Loucy (cell line): Measurements from ENCODE around the gene MAP6.

Source experiments
- H2AFZ ChIP-seq: fragments of 200-600 bp; sonication (generic); 2 replicates; pipeline ENCODE4 v1.6.0; 2016; ENCODE audit warnings: antibody characterized with exemption, mild to moderate bottlenecking, low read length, moderate library complexity
- H3F3A ChIP-seq: fragments of 200-600 bp; 2 replicates; pipeline ENCODE4 v1.6.0; 2016; ENCODE audit warnings: antibody characterized with exemption, low read depth, mild to moderate bottlenecking
- H3K27me3 ChIP-seq: fragments of 200-600 bp; sonication (generic); 2 replicates; pipeline ENCODE4 v1.6.1; 2014; ENCODE audit warnings: low read length, mild to moderate bottlenecking; ENCODE audit not compliant: insufficient read depth, poor library complexity, severe bottlenecking
- H3K36me3 ChIP-seq: fragments of 200-600 bp; sonication (generic); 2 replicates; pipeline ENCODE4 v1.6.1; 2016; ENCODE audit warnings: low read length; ENCODE audit not compliant: insufficient read depth
- H3K4me1 ChIP-seq: fragments of 200-600 bp; sonication (generic); 2 replicates; pipeline ENCODE4 v1.5.1; 2014; ENCODE audit warnings: low read length, mild to moderate bottlenecking; ENCODE audit not compliant: insufficient read depth, poor library complexity, severe bottlenecking
- H3K4me2 ChIP-seq: fragments of 200-600 bp; sonication (generic); 2 replicates; pipeline ENCODE4 v1.6.0; 2014; ENCODE audit warnings: antibody characterized with exemption, low read length, low read depth, mild to moderate bottlenecking; ENCODE audit not compliant: poor library complexity, severe bottlenecking
- H3K4me3 ChIP-seq: fragments of 200-600 bp; sonication (generic); 2 replicates; pipeline ENCODE4 v1.5.1; 2014; ENCODE audit warnings: low read length, mild to moderate bottlenecking, mixed read lengths; ENCODE audit not compliant: poor library complexity, severe bottlenecking
- H3K79me2 ChIP-seq: fragments of 200-600 bp; sonication (generic); 2 replicates; pipeline ENCODE4 v1.6.1; 2014; ENCODE audit warnings: low read length; ENCODE audit not compliant: insufficient read depth
- H3K9ac ChIP-seq: fragments of 200-600 bp; sonication (generic); 2 replicates; pipeline ENCODE4 v1.6.0; 2014; ENCODE audit warnings: mild to moderate bottlenecking, low read depth, low read length, moderate library complexity; ENCODE audit not compliant: poor library complexity, severe bottlenecking
- H3K9me2 ChIP-seq: fragments of 200-600 bp; sonication (generic); replicated peaks from 2 replicates; pipeline ENCODE4 v1.6.1; 2016; ENCODE audit warnings: low read depth, low read length, mixed read lengths
- H3K9me3 ChIP-seq: fragments of 200-600 bp; sonication (generic); 2 replicates; pipeline ENCODE4 v1.6.1; 2014; ENCODE audit warnings: mild to moderate bottlenecking, antibody characterized with exemption, low read length, low read depth; ENCODE audit not compliant: insufficient read depth
- H4K20me1 ChIP-seq: fragments of 200-600 bp; sonication (generic); 2 replicates; pipeline ENCODE4 v1.6.0; 2014; ENCODE audit warnings: antibody characterized with exemption, low read length, mild to moderate bottlenecking; ENCODE audit not compliant: insufficient read depth, poor library complexity, severe bottlenecking
- CTCF ChIP-seq: fragments of 200-600 bp; sonication (generic); conservative IDR thresholded peaks from 2 replicates; pipeline ENCODE4 v1.5.1; 2014; ENCODE audit warnings: mild to moderate bottlenecking, antibody characterized with exemption, low read length
- EZH2phosphoT487 ChIP-seq: fragments of 200-600 bp; IDR thresholded peaks from 2 replicates; pipeline ENCODE4 v1.6.1; 2018; ENCODE audit warnings: antibody characterized with exemption, mild to moderate bottlenecking, moderate library complexity, borderline replicate concordance

Gene MAP6

GRCh38 chr11:75650167-75650723 is 18.6 kb downstream of the MAP6 start:
- Histone ChIP-seq H3K4me3 (no peak overlapping the region), H3K9me2 (no peaks in the 10 kb centered on the region), H3K27me3 (no peaks in the 10 kb centered on the region), H3K4me2 (no peak overlapping the region), H3K4me1 (peaks cover 5% of the 10 kb centered on the region), H3F3A (no peaks in the 10 kb centered on the region), H4K20me1 (no peaks in the 10 kb centered on the region), H2AFZ (no peak overlapping the region), H3K9ac (no peak overlapping the region), H3K79me2 (no peaks in the 10 kb centered on the region), H3K9me3 (no peaks in the 10 kb centered on the region), H3K36me3 (no peaks in the 10 kb centered on the region)
- TF ChIP-seq EZH2phosphoT487: no peak

GRCh38 chr11:75644946-75645345 is 23.9 kb downstream of the MAP6 start:
- no peak overlapping the region for H3K9ac ChIP-seq
- no peaks in the 10 kb centered on the region for H3K9me3 ChIP-seq
- TF ChIP-seq EZH2phosphoT487: no peak
- TF ChIP-seq CTCF: no peak
- no peak overlapping the region for H2AFZ ChIP-seq
- no peak overlapping the region for H3K4me3 ChIP-seq
- H3F3A ChIP-seq: no peaks in the 10 kb centered on the region
- H3K36me3 ChIP-seq: no peaks in the 10 kb centered on the region
- H3K79me2 ChIP-seq: no peaks in the 10 kb centered on the region
- no peak overlapping the region for H3K4me2 ChIP-seq
- no peaks in the 10 kb centered on the region for H3K4me1 ChIP-seq
- no peaks in the 10 kb centered on the region for H3K27me3 ChIP-seq
- H3K9me2 ChIP-seq: no peaks in the 10 kb centered on the region
- no peaks in the 10 kb centered on the region for H4K20me1 ChIP-seq

GRCh38 chr11:75644370-75644769 is 24.5 kb downstream of the MAP6 start:
- Histone ChIP-seq H4K20me1 (no peaks in the 10 kb centered on the region), H3K9ac (no peak overlapping the region), H3K4me1 (no peaks in the 10 kb centered on the region), H3K79me2 (no peaks in the 10 kb centered on the region), H3K9me3 (no peaks in the 10 kb centered on the region), H3K9me2 (no peaks in the 10 kb centered on the region), H3K4me2 (no peak overlapping the region), H2AFZ (no peak overlapping the region), H3K27me3 (no peaks in the 10 kb centered on the region), H3F3A (no peaks in the 10 kb centered on the region), H3K4me3 (no peak overlapping the region), H3K36me3 (no peaks in the 10 kb centered on the region)
- TF ChIP-seq CTCF: no peak
- TF ChIP-seq EZH2phosphoT487: no peak
